T-helper 17 cell (primary cell): ENCODE data around the gene WBP2. TPM values are rescaled to one million over a fixed set of nuclear protein-coding genes. Genes with fewer than 3 reads are reported as not detected.
A peak's percentile ranks its signal among the peaks of the same experiment; 100 is the strongest.
"Not testable (repeated sequence)": the region's sequence is repeated elsewhere in the genome, so short reads cannot be mapped to it uniquely, and the experiment has no call there.

Experiments
- ATAC-seq: fragments of 150-1000 bp; cut with Tn5 transposase; 2 replicates; pipeline ENCODE4 v1.10.0; 2021; ENCODE audit warnings: mild to moderate bottlenecking, moderate library complexity
- DNase-seq, 3 donors: peaks; one replicate each; pipeline versions ENCODE4 v3.0.0 to v3.0.0-alpha.2; 2020 to 2021
- H3K9me3 ChIP-seq: one replicate; pipeline ENCODE4 v1.7.0; 2013; ENCODE audit warnings: low read length, mild to moderate bottlenecking; ENCODE audit not compliant: control insufficient read depth, poor library complexity, severe bottlenecking
- H3K27ac Mint-ChIP-seq: one replicate; pipeline ENCODE4 v1.8.0; 2022; ENCODE audit warnings: mild to moderate bottlenecking, moderate library complexity, mixed read lengths
- H3K27me3 Mint-ChIP-seq: one replicate; pipeline ENCODE4 v1.8.0; 2022; ENCODE audit warnings: mixed read lengths
- H3K36me3 Mint-ChIP-seq: one replicate; pipeline ENCODE4 v1.8.0; 2022; ENCODE audit warnings: low read depth, mixed read lengths
- H3K4me1 Mint-ChIP-seq: one replicate; pipeline ENCODE4 v1.8.0; 2022; ENCODE audit warnings: mild to moderate bottlenecking, mixed read lengths
- H3K4me3 Mint-ChIP-seq: one replicate; pipeline ENCODE4 v1.8.0; 2022; ENCODE audit warnings: mild to moderate bottlenecking, moderate library complexity, mixed read lengths
- total RNA-seq, 4 donors: library from RNA in 2 of 4; stranded (reverse) in 2 of 4; gene quantifications; one replicate each; pipeline ENCODE4 v1.2.3 and lab custom pipeline; 2022 to 2026

WBP2 gene
- total RNA-seq, 2 donors from 2014 or later, result 86.0 to 114 TPM

- H3K4me3 Mint-ChIP-seq, result peak overlapping the region; percentile 7
These were observed 39.1 kb upstream of the WBP2 start for GRCh38 chr17:75894049-75894733.

DNA sequence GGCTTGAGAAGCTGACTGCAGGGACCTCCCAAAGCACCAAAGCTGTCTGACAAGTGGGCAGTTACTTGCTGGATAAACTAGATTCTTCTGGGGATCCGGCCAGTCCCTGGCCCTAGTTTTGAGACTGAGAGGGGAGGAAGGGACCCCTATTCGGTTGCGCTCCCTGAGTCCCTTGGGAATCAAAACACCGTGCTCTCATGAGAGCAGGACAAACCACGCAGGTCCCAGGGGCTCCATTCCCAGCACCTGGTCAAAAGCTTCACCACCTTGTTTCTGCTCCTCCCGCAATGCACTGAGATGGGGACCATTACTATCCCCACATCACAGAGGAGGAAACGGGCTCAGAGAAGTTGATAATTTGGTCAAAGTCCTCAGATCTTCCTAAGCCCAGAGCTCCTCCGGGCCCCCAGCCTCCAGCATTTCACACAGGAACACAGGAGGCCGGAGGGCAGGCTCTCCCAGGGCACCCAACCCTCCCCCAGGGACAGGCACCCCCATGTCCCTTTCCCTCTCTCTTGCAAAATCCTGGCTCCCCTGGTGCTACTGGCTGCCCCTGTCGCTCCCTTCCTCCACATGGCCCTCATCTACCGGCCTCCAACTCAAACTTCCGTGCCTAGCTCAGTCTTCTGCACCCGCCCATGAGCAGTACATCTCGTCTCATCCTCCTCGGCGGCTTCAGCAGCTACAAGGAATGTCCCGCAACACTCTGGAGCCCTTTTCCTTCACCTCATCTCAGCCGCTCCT, 38.3 kb upstream of the WBP2 start:
- Mint-ChIP-seq H3K36me3 (no peaks in the 10 kb centered on the region), H3K27ac (peak overlapping the region; percentile 76), H3K4me3 (no peak overlapping the region), H3K4me1 (peaks cover 21% of the 10 kb centered on the region), H3K27me3 (no peaks in the 10 kb centered on the region)
- no peaks in the 10 kb centered on the region for H3K9me3 ChIP-seq
- ATAC-seq, result no peak
- DNase-seq, result no peak

More at GRCh38 chr17:75894049-75894733, 39.1 kb upstream of the WBP2 start:
- Mint-ChIP-seq H3K4me1 (peaks cover 21% of the 10 kb centered on the region), H3K27ac (peak overlapping the region; percentile 76), H3K36me3 (no peaks in the 10 kb centered on the region), H3K27me3 (no peaks in the 10 kb centered on the region)
- ATAC-seq (no peak), DNase-seq (no peak)
- H3K9me3 ChIP-seq, result no peaks in the 10 kb centered on the region

GRCh38 chr17:75892556-75893224, 37.6 kb upstream of the WBP2 start:
- ATAC-seq, result no peak
- H3K4me1 Mint-ChIP-seq, result peaks cover 21% of the 10 kb centered on the region
- DNase-seq, result no peak
- H3K27me3 Mint-ChIP-seq, result no peaks in the 10 kb centered on the region
- no peak overlapping the region for H3K27ac Mint-ChIP-seq
- no peaks in the 10 kb centered on the region for H3K9me3 ChIP-seq
- no peaks in the 10 kb centered on the region for H3K36me3 Mint-ChIP-seq
- H3K4me3 Mint-ChIP-seq, result no peak overlapping the region

DNA sequence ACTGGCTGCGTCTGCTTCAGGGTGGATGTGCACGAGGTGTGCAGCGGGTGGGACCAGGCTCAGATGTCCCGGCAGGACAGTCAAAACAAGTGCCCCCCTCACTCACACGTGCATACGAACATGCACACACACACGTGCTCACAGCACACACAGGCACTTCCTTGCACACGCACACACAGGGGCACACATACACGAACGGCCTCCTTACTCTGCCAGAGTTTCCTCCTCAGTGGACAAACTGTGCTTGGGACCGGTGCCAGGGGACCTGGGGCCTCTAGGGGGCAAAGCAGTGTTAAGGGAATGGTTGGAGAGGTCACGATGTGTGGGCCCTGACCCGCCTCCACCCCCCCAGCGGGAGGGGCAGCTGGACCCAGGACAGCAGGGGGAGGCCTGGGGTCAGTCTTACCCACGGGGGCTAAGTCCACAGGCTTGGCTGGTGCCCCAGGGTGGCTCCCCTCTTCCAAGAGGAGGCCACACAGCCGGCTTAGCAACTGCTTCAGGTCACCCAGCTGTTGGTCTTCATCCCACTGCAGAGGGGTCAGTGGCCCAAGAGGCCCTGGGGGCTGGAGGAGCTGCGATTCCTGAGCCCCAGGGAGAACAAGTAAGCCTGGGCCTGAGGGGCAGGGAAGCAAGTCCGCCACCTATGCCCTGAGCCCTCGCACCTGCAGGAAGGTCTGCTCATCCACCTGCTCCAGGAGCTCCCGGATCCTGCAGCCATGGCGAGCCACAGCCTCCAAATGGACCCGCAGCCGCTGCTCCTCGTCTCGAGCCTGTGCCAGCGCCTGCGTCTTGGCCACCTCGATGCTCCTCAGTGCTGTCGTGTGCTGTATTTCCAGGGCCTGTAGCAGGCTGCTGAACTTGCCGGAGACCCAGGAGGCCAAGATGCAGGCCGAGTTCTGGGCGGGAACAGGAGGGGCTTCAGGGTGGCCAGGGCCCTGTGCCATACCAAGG, 36.7 kb upstream of the WBP2 start:
- no peaks in the 10 kb centered on the region for H3K36me3 Mint-ChIP-seq
- H3K9me3 ChIP-seq, result no peaks in the 10 kb centered on the region
- H3K4me3 Mint-ChIP-seq, result no peak overlapping the region
- DNase-seq, result no peak
- no peak overlapping the region for H3K27ac Mint-ChIP-seq
- peaks cover 21% of the 10 kb centered on the region for H3K4me1 Mint-ChIP-seq
- no peaks in the 10 kb centered on the region for H3K27me3 Mint-ChIP-seq
- ATAC-seq, result no peak

GRCh38 chr17:75891022-75891604, 36.0 kb upstream of the WBP2 start:
- H3K4me1 Mint-ChIP-seq, result peaks cover 21% of the 10 kb centered on the region
- no peaks in the 10 kb centered on the region for H3K9me3 ChIP-seq
- no peak overlapping the region for H3K4me3 Mint-ChIP-seq
- DNase-seq (no peak), ATAC-seq (no peak)
- no peaks in the 10 kb centered on the region for H3K27me3 Mint-ChIP-seq
- H3K36me3 Mint-ChIP-seq, result no peaks in the 10 kb centered on the region
- H3K27ac Mint-ChIP-seq, result no peak overlapping the region

DNA sequence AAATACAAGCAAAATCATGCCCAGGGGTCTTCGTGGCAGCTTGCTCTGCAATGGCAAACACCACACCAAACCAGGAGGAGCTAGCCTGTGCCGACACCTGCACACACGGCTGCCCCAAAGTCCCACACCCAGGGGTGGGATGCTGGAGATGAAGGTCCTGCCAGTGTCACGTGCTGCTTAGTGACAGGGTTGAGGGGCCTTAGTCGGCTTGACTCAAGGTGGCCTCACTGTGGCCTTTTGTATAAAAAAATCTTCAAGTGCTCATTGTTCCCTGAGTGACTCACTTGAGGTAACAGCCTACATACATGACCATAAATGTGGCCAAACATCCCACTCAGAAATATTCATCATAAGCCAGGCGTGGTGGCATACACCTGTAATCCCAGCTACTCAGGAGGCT, 34.3 kb upstream of the WBP2 start:
- no peak for ATAC-seq
- peak overlapping the region; percentile 4 for H3K27ac Mint-ChIP-seq
- no peak overlapping the region for H3K4me3 Mint-ChIP-seq
- no peaks in the 10 kb centered on the region for H3K27me3 Mint-ChIP-seq
- no peak for DNase-seq
- peaks cover 13% of the 10 kb centered on the region for H3K4me1 Mint-ChIP-seq
- H3K9me3 ChIP-seq, result no peaks in the 10 kb centered on the region
- no peaks in the 10 kb centered on the region for H3K36me3 Mint-ChIP-seq

- ATAC-seq (no peak), DNase-seq (no peak)
- Mint-ChIP-seq H3K27ac (no peak overlapping the region), H3K27me3 (no peaks in the 10 kb centered on the region), H3K4me3 (no peak overlapping the region), H3K36me3 (no peaks in the 10 kb centered on the region), H3K4me1 (peaks cover 5% of the 10 kb centered on the region)
- H3K9me3 ChIP-seq, result no peaks in the 10 kb centered on the region
These were observed 33.3 kb upstream of the WBP2 start for GRCh38 chr17:75888484-75888883.

GRCh38 chr17:75885860-75886259, 30.7 kb upstream of the WBP2 start:
- ATAC-seq, H3K4me1 Mint-ChIP-seq, H3K4me3 Mint-ChIP-seq, H3K27me3 Mint-ChIP-seq, H3K9me3 ChIP-seq, H3K27ac Mint-ChIP-seq, H3K36me3 Mint-ChIP-seq, DNase-seq: not testable (repeated sequence)

DNA sequence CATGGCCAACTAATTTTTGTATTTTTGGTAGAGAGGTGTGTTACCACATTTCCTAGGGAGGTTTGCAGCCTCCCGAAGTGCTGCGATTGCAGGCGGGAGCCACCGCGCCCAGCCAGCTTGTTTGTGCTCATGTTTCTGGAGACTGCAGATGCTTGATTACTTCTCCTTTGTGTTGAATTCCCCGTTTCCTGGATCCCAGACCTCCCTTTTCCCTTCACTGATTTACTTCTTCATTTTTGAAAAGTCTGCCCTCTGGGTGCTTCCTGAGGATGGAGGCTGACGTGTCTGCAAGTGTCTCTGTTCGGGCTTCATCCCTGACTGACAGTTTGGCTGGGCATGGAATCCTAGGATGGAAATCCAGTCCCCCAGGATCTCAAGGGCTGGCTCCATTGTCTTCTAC, 30.3 kb upstream of the WBP2 start:
- H3K27me3 Mint-ChIP-seq, result no peaks in the 10 kb centered on the region
- no peak for ATAC-seq

GRCh38 chr17:75881678-75882454, 26.7 kb upstream of the WBP2 start:
- no peak for ATAC-seq
- H3K4me3 Mint-ChIP-seq, result no peak overlapping the region
- DNase-seq, result no peak
- H3K36me3 Mint-ChIP-seq, result no peaks in the 10 kb centered on the region
- H3K27ac Mint-ChIP-seq, result no peak overlapping the region
- no peaks in the 10 kb centered on the region for H3K27me3 Mint-ChIP-seq
- H3K9me3 ChIP-seq, result no peaks in the 10 kb centered on the region
- H3K4me1 Mint-ChIP-seq, result peaks cover 21% of the 10 kb centered on the region

More for the DNA sequence above, 30.3 kb upstream of the WBP2 start:
- H3K9me3 ChIP-seq, result no peaks in the 10 kb centered on the region
- DNase-seq, result no peak
- no peak overlapping the region for H3K27ac Mint-ChIP-seq
- peaks cover 10% of the 10 kb centered on the region for H3K4me1 Mint-ChIP-seq
- no peak overlapping the region for H3K4me3 Mint-ChIP-seq
- no peaks in the 10 kb centered on the region for H3K36me3 Mint-ChIP-seq

DNA sequence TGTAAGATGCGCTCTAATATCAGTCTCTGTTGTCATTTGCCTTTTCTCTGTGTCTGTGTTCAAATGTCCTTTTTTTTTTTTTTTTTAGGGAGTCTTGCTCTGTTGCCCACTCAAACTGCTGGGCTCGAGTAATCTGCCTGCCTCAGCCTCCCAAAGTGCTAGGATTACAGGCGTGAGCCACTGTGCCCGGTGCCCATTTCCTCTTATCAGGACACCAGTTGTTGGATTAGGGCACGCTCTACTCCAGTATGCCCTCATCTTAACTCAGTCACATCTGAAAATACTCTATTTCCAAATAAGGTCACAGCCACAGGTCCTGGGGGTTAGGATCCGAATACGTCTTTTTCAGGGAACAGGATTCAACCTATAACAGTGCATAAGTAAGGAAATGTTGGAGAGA, 25.1 kb upstream of the WBP2 start:
- Mint-ChIP-seq H3K36me3 (no peaks in the 10 kb centered on the region), H3K27ac (peak overlapping the region; percentile 47), H3K27me3 (no peaks in the 10 kb centered on the region), H3K4me3 (peak overlapping the region; percentile 33), H3K4me1 (peaks cover 31% of the 10 kb centered on the region)
- DNase-seq (no peak), ATAC-seq (no peak)
- no peaks in the 10 kb centered on the region for H3K9me3 ChIP-seq
